Left hindlimb (tissue), 1 donor: Measurements from ENCODE around the gene CCDC38.
"Not testable (repeated sequence)": the region's sequence is repeated elsewhere in the genome, so short reads cannot be mapped to it uniquely, and the experiment has no call there.

Experiments used
- DNase-seq: peaks from one replicate; pipeline ENCODE4 v3.0.0-alpha.2; 2018

Gene CCDC38

GRCh38 chr12:95942524-95943329 is at the start of gene CCDC38:
CCDC38 (minus strand) TSS chr12:95942614; CDS start chr12:95936509, 6,105 bp downstream.
- peak; percentile 75 for DNase-seq

GRCh38 chr12:95990136-95990535 is 47.7 kb upstream of the CCDC38 start:
- DNase-seq = no peak

- no peak for DNase-seq
These were observed 47.2 kb upstream of the CCDC38 start for GRCh38 chr12:95989504-95990123.

GRCh38 chr12:95988506-95989275 is 46.3 kb upstream of the CCDC38 start:
- DNase-seq = no peak

GRCh38 chr12:95986635-95987570 is 44.5 kb upstream of the CCDC38 start:
- no peak for DNase-seq

- no peak for DNase-seq
These were observed 42.3 kb upstream of the CCDC38 start for GRCh38 chr12:95984682-95985081.

- DNase-seq = no peak
These were observed 40.2 kb upstream of the CCDC38 start for GRCh38 chr12:95982602-95983001.

- DNase-seq = no peak
These were observed 38.0 kb upstream of the CCDC38 start for GRCh38 chr12:95980437-95980836.

GRCh38 chr12:95978774-95979173 is 36.4 kb upstream of the CCDC38 start:
- no peak for DNase-seq

- DNase-seq = no peak
These were observed 35.9 kb upstream of the CCDC38 start for GRCh38 chr12:95978351-95978750.

- DNase-seq = no peak
These were observed 35.4 kb upstream of the CCDC38 start for GRCh38 chr12:95977764-95978305.

- no peak for DNase-seq
These were observed 34.0 kb upstream of the CCDC38 start for GRCh38 chr12:95976416-95976832.

- no peak for DNase-seq
These were observed 33.1 kb upstream of the CCDC38 start for GRCh38 chr12:95975491-95975890.

- DNase-seq = no peak
These were observed 31.9 kb upstream of the CCDC38 start for GRCh38 chr12:95974358-95974757.

- no peak for DNase-seq
These were observed 30.5 kb upstream of the CCDC38 start for GRCh38 chr12:95972832-95973456.

GRCh38 chr12:95970905-95971304 is 28.5 kb upstream of the CCDC38 start:
- DNase-seq = no peak

GRCh38 chr12:95969116-95969515 is 26.7 kb upstream of the CCDC38 start:
- DNase-seq = not testable (repeated sequence)

- no peak for DNase-seq
These were observed 24.9 kb upstream of the CCDC38 start for GRCh38 chr12:95967301-95967700.

GRCh38 chr12:95966287-95966870 is 24.0 kb upstream of the CCDC38 start:
- no peak for DNase-seq

GRCh38 chr12:95963096-95963495 is 20.7 kb upstream of the CCDC38 start:
- no peak for DNase-seq

GRCh38 chr12:95962222-95962621 is 19.8 kb upstream of the CCDC38 start:
- DNase-seq = no peak
